Left lung (tissue), 10 donors: ENCODE results near the gene PTCD2. TPM values are rescaled to one million over a fixed set of nuclear protein-coding genes. Genes with fewer than 3 reads are reported as not detected.

Source experiments
- ATAC-seq: fragments of 200-7000 bp; cut with Tn5 transposase; one replicate; pipeline ENCODE4 v1.9.1; 2020; ENCODE audit warnings: moderate library complexity
- DNase-seq, 4 donors: peaks; one replicate each; pipeline ENCODE4 v3.0.0-alpha.2; 2013 to 2020
- H3K27ac ChIP-seq, 2 donors: fragments of 200-600 bp; sonication (generic) in 1 of 2; one replicate each; pipeline versions ENCODE4 v1.5.0 to v1.8.0; 2020 to 2021
- H3K27me3 ChIP-seq, 2 donors: fragments of 200-600 bp; sonication (generic) in 1 of 2; one replicate each; pipeline versions ENCODE4 v1.5.0 to v1.8.0; 2020 to 2021
- H3K36me3 ChIP-seq, 2 donors: fragments of 200-600 bp; sonication (generic) in 1 of 2; one replicate each; pipeline versions ENCODE4 v1.5.0 to v1.8.0; 2020 to 2021
- H3K4me1 ChIP-seq, 2 donors: fragments of 200-600 bp; one replicate each; pipeline ENCODE4 v1.8.0; 2021
- H3K4me3 ChIP-seq, 2 donors: fragments of 200-600 bp; sonication (generic) in 1 of 2; one replicate each; pipeline versions ENCODE4 v1.5.0 to v1.8.0; 2020 to 2021; ENCODE audit warnings: mild to moderate bottlenecking in 1 of 2
- H3K9me3 ChIP-seq, 2 donors: fragments of 200-600 bp; sonication (generic) in 1 of 2; one replicate each; pipeline versions ENCODE4 v1.5.0 to v1.8.0; 2020 to 2021
- intact Hi-C, 2 donors: fragments of 100-400 bp; cut with DNase I; formaldehyde crosslinking; loops; one replicate each; pipeline versions ENCODE4 v1.11.2 to v1.14.2; 2022
- polyA plus RNA-seq, 6 donors: library from polyadenylated mRNA; unstranded; fragments of 120-200 nt; gene quantifications; one replicate each; pipeline ENCODE4 v1.2.1, GENCODE V29; 2013; ENCODE audit not compliant: insufficient read length in 6 of 6
- total RNA-seq, 2 donors: library from RNA; stranded (reverse); fragmentation: NEBNext Ultra II Directional; extraction: Animal tissue kit (Norgen Biotek cat#: 25700); gene quantifications; one replicate each; pipeline ENCODE4 v1.2.1, GENCODE V29; 2021
- TF ChIP-seq, protein P1 (sequence below), 2 donors: fragments of 200-600 bp; sonication (generic) in 1 of 2; IDR thresholded peaks; one replicate each; pipeline versions ENCODE4 v1.5.0 to v1.8.0; 2021; ENCODE audit warnings: antibody characterized with exemption in 2 of 2
- donor health status: DM: no; HTN: yes; CAD: no.
- donor health status: DM: no; HTN: no; CAD: no.

PTCD2 gene
- total and polyA plus RNA-seq, 8 donors: 7.6 to 12.6 (median 11.1) TPM

DNA sequence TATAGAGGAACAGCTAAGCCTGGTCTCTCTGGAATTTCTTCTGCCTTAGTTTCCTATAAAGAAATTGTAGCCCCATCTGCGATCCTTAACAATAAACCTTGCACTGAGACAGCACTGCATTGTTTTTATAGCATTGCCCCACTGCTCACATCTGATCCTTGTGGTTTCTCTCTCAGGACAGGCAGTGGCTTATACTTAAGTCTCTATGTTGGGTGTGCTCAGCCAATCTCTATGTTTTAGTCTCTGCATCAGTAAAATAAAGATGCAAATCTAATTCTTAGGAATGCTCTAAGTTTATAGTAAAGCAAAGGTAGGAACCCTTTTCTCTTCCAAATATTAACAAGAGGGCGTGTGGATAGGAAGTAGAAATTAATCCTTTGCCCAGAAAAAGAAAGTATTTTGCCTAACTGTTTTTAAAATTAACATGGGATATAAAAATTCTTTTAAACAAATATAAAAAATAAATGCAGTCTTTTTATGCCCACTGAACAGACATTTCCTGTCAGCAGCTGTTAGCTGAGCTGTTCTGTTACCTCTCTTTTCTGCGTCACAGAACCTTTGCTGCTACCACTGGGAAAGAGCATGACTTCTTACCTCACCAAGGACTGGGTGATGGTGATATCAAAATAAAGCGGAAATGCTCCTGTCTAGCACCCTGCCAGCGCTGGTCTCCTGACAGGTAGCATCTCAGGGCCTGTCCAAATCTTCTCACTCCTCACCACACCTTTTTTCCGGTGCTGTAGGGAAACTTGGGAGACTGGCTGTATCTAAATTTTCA, 29.6 kb upstream of the PTCD2 start:
- peaks cover 0 to 5% of the 10 kb centered on the region in 2 donors for H3K4me1 ChIP-seq
- peaks cover 0 to 35% of the 10 kb centered on the region in 2 donors for H3K36me3 ChIP-seq
- intact Hi-C loops: loop anchor here in 1 of 2 donors (10.0 kb wide), 1 partner anchor 146 kb away; no protein-coding TSS in a partner anchor
- no peak overlapping the region for H3K27ac ChIP-seq
- ATAC-seq: no peak
- no peak for DNase-seq
- H3K9me3 ChIP-seq: no peaks in the 10 kb centered on the region
- H3K27me3 ChIP-seq: no peaks in the 10 kb centered on the region
- H3K4me3 ChIP-seq: no peak overlapping the region
- TF ChIP-seq, protein P1, sequence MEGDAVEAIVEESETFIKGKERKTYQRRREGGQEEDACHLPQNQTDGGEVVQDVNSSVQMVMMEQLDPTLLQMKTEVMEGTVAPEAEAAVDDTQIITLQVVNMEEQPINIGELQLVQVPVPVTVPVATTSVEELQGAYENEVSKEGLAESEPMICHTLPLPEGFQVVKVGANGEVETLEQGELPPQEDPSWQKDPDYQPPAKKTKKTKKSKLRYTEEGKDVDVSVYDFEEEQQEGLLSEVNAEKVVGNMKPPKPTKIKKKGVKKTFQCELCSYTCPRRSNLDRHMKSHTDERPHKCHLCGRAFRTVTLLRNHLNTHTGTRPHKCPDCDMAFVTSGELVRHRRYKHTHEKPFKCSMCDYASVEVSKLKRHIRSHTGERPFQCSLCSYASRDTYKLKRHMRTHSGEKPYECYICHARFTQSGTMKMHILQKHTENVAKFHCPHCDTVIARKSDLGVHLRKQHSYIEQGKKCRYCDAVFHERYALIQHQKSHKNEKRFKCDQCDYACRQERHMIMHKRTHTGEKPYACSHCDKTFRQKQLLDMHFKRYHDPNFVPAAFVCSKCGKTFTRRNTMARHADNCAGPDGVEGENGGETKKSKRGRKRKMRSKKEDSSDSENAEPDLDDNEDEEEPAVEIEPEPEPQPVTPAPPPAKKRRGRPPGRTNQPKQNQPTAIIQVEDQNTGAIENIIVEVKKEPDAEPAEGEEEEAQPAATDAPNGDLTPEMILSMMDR (IDR thresholded peaks at IDR 0.05): no peak

DNA sequence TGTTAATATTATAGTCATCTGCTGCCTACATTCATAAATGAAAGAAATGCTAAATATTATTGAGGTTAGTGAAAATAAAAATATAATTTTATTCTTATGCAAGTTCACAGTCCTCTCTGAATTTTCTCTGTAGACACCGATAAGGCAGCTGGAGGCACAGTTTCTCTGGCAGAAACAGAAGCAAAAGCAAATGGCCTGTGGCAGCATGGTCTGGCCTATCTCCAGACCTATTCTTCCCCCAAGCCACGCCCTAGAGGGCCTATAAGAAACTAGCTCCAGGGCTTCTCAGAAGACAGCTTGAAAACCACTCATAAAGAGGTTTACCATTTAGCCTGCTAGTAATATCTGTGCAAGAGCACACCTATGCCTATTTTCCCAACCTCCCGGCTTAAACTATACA, 28.6 kb upstream of the PTCD2 start:
- peaks cover 0 to 5% of the 10 kb centered on the region in 2 donors for H3K4me1 ChIP-seq
- H3K36me3 ChIP-seq: peaks cover 0 to 43% of the 10 kb centered on the region in 2 donors
- TF ChIP-seq, protein P1 (IDR thresholded peaks at IDR 0.05): no peak
- H3K27me3 ChIP-seq: no peaks in the 10 kb centered on the region
- intact Hi-C loops: loop anchor here in 1 of 2 donors (10.0 kb wide), 1 partner anchor 147 kb away; no protein-coding TSS in a partner anchor
- DNase-seq: no peak
- no peaks in the 10 kb centered on the region for H3K9me3 ChIP-seq
- H3K27ac ChIP-seq: no peak overlapping the region
- H3K4me3 ChIP-seq: no peak overlapping the region
- no peak for ATAC-seq

DNA sequence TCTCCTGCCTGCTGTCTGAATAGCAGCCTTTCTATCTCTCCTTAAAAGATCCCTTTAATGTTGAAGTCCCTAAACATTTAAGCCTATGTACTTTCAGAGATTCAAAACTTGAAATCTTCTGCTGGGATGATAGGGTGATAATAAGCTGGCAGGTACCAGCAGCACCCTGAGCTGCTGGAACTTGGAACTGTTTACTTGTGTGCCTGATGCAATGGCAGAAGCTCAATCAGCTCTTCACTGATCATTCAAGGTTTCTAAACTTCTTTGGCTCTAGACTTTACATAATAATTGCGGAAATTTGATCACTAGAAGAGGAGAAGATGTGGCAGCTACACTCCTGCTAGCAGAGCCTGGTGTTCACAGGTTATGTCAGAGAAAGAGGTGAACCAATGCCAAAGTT, 27.8 kb upstream of the PTCD2 start:
- Histone ChIP-seq H3K4me3 (no peak overlapping the region), H3K27ac (no peak overlapping the region), H3K4me1 (peaks cover 0 to 5% of the 10 kb centered on the region in 2 donors), H3K27me3 (no peaks in the 10 kb centered on the region), H3K9me3 (no peaks in the 10 kb centered on the region), H3K36me3 (peaks cover 0 to 50% of the 10 kb centered on the region in 2 donors)
- TF ChIP-seq, protein P1 (IDR thresholded peaks at IDR 0.05): no peak
- no peak for DNase-seq
- no peak for ATAC-seq
- intact Hi-C loops: loop anchor here in 1 of 2 donors (10.0 kb wide), 1 partner anchor 148 kb away; no protein-coding TSS in a partner anchor

DNA sequence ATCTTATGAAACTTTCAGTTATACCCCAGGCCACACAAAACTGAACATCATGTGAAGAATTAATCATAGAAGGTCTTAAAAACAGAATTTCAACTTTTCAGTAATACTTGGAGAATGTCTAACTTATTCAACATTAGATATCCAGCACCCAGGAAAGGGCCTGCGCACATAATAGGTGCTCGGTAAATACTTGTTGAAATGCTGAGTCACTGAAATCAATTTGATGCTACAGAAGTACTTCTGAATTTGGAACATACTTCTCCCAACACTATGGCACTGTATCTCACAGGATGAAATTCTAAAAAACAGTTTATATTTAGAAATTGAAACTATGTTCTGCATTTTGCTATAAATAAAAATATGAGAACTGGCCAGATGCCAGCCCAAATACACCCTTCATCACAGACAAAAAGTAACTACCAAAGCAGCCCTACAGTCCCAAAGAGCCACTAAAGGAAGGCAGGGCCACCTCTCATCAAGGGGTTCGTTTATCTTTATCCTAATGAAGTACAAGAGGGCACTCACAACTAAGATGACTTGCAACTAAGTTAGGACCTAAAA, 26.6 kb upstream of the PTCD2 start:
- no peak for DNase-seq
- Histone ChIP-seq H3K27ac (no peak overlapping the region), H3K36me3 (peaks cover 0 to 50% of the 10 kb centered on the region in 2 donors), H3K9me3 (no peaks in the 10 kb centered on the region), H3K4me3 (no peak overlapping the region), H3K4me1 (peaks cover 0 to 5% of the 10 kb centered on the region in 2 donors), H3K27me3 (no peaks in the 10 kb centered on the region)
- intact Hi-C loops: loop anchor here in 1 of 2 donors (10.0 kb wide), 1 partner anchor 149 kb away; no protein-coding TSS in a partner anchor
- no peak for ATAC-seq
- TF ChIP-seq, protein P1 (IDR thresholded peaks at IDR 0.05): no peak

DNA sequence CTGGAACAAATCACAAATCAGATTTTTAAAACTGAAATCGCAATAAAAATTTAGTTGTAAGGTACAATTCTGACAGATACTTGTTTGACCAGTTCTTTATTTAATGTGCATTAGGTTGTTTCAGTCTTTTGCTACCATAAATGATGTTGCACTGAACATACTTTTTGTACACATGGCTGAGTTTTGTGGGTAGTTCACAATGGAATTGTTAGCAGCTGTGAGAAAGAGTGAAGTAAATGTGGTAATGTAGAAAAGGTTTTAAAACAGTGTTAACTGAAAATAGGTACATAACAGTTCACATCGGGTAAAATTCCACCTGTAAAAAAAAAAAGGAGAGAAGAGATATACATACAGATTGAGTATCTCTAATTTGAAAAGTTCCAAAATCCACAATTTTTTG, 25.7 kb upstream of the PTCD2 start:
- TF ChIP-seq, protein P1 (IDR thresholded peaks at IDR 0.05): no peak
- no peak for DNase-seq
- intact Hi-C loops: loop anchor here in 1 of 2 donors (10.0 kb wide), 1 partner anchor 150 kb away; no protein-coding TSS in a partner anchor
- H3K27me3 ChIP-seq: no peaks in the 10 kb centered on the region
- no peak overlapping the region for H3K4me3 ChIP-seq
- H3K4me1 ChIP-seq: peaks cover 0 to 5% of the 10 kb centered on the region in 2 donors
- H3K9me3 ChIP-seq: no peaks in the 10 kb centered on the region
- H3K27ac ChIP-seq: no peak overlapping the region
- peaks cover 0 to 43% of the 10 kb centered on the region in 2 donors for H3K36me3 ChIP-seq
- no peak for ATAC-seq
